Uterus (tissue), 4 donors: ENCODE data around the gene SYNPO2L. TPM values are rescaled to one million over a fixed set of nuclear protein-coding genes. Genes with fewer than 3 reads are reported as not detected.

Experiments used
- DNase-seq, 2 donors: peaks; one replicate each; pipeline ENCODE4 v3.0.0-alpha.2; 2019 to 2020
- H3K27ac ChIP-seq, 2 donors: fragments of 200-600 bp; sonication (generic); 1 replicate in 1 of 2; 2 replicates in 1 of 2; pipeline ENCODE4 v1.5.1; 2016 to 2018
- H3K27me3 ChIP-seq, 2 donors: fragments of 200-600 bp; sonication (generic); one replicate each; pipeline ENCODE4 v1.5.1; 2018 to 2019; ENCODE audit warnings: control low read depth in 1 of 2
- H3K36me3 ChIP-seq, 2 donors: fragments of 200-600 bp; sonication (generic); one replicate each; pipeline ENCODE4 v1.5.1; 2019; ENCODE audit warnings: control low read depth in 1 of 2
- H3K4me1 ChIP-seq, 2 donors: fragments of 200-600 bp; sonication (generic); one replicate each; pipeline ENCODE4 v1.5.1; 2018 to 2019; ENCODE audit warnings: control low read depth in 1 of 2
- H3K4me3 ChIP-seq, 2 donors: fragments of 200-600 bp; sonication (generic); 1 replicate in 1 of 2; 2 replicates in 1 of 2; pipeline ENCODE4 v1.5.1; 2018 to 2019; ENCODE audit warnings: mild to moderate bottlenecking in 1 of 2
- H3K9me3 ChIP-seq, 2 donors: fragments of 200-600 bp; sonication (generic); one replicate each; pipeline ENCODE4 v1.5.1; 2019; ENCODE audit warnings: control low read depth in 1 of 2
- CTCF ChIP-seq, 4 experiments: fragments of 200-600 bp in 2 of 4; fragments of 450-650 bp in 2 of 4; sonication (generic) in 2 of 4; IDR thresholded peaks; one replicate each; pipeline ENCODE4 v1.5.1; 2016 to 2019; ENCODE audit warnings: antibody characterized with exemption in 4 of 4, mild to moderate bottlenecking in 2 of 4, moderate library complexity in 1 of 4
- POLR2A ChIP-seq, 2 donors: fragments of 450-650 bp; IDR thresholded peaks; one replicate each; pipeline ENCODE4 v1.6.1; 2016; ENCODE audit warnings: antibody characterized with exemption in 2 of 2, mild to moderate bottlenecking in 1 of 2, moderate library complexity in 1 of 2
- intact Hi-C: fragments of 100-400 bp; cut with DNase I; formaldehyde crosslinking; loops from one replicate; pipeline ENCODE4 v1.15.1; 2023; ENCODE audit warnings: low total_unique reads
- total RNA-seq, 4 donors: library from RNA; depleted of rRNA in 3 of 4; stranded (reverse); fragments of >200 nt in 3 of 4; gene quantifications; one replicate each; pipeline versions ENCODE4 v1.1.0 to v1.2.4, GENCODE V29; 2014 to 2023
- donor health status: DM: yes; HTN: yes; CAD: no.

SYNPO2L gene
- total RNA-seq, 4 donors from 2014 or later, result 0.37 TPM; not detected in 3

- intact Hi-C loops, result no loop called here
- Histone ChIP-seq H3K36me3 (no peaks in the 10 kb centered on the region), H3K4me3 (no peak overlapping the region), H3K4me1 (peaks cover 0 to 2% of the 10 kb centered on the region in 2 donors), H3K9me3 (no peaks in the 10 kb centered on the region), H3K27ac (no peak overlapping the region), H3K27me3 (no peaks in the 10 kb centered on the region)
- no peak for DNase-seq
- no peak for TF ChIP-seq POLR2A (IDR thresholded peaks at IDR 0.05)
Measured at GRCh38 chr10:73650537-73651331, 5.1 kb downstream of the SYNPO2L start.

GRCh38 chr10:73649876-73650536 is 5.8 kb downstream of the SYNPO2L start:
- intact Hi-C loops, result no loop called here
- H3K4me3 ChIP-seq, result no peak overlapping the region
- H3K27ac ChIP-seq, result no peak overlapping the region
- H3K27me3 ChIP-seq, result no peaks in the 10 kb centered on the region
- TF ChIP-seq CTCF (IDR thresholded peaks at IDR 0.05), result no peak
- TF ChIP-seq POLR2A (IDR thresholded peaks at IDR 0.05), result no peak
- H3K4me1 ChIP-seq, result peaks cover 0 to 2% of the 10 kb centered on the region in 2 donors
- no peaks in the 10 kb centered on the region for H3K9me3 ChIP-seq
- H3K36me3 ChIP-seq, result no peaks in the 10 kb centered on the region
- DNase-seq, result no peak

GRCh38 chr10:73648975-73649829 is 6.6 kb downstream of the SYNPO2L start:
- Histone ChIP-seq H3K4me3 (no peak overlapping the region), H3K27ac (peak overlapping the region in 1 of 2 donors; percentile 63), H3K9me3 (no peaks in the 10 kb centered on the region), H3K27me3 (no peaks in the 10 kb centered on the region), H3K36me3 (no peaks in the 10 kb centered on the region), H3K4me1 (peaks cover 0 to 2% of the 10 kb centered on the region in 2 donors)
- no peak for TF ChIP-seq CTCF (IDR thresholded peaks at IDR 0.05)
- no peak for TF ChIP-seq POLR2A (IDR thresholded peaks at IDR 0.05)
- no peak for DNase-seq
- intact Hi-C loops, result no loop called here

GRCh38 chr10:73647875-73648651 is 7.8 kb downstream of the SYNPO2L start:
- peak overlapping the region; percentile 56 to 63 for H3K27ac ChIP-seq
- no peaks in the 10 kb centered on the region for H3K27me3 ChIP-seq
- intact Hi-C loops, result no loop called here
- no peaks in the 10 kb centered on the region for H3K9me3 ChIP-seq
- H3K36me3 ChIP-seq, result no peaks in the 10 kb centered on the region
- no peak for DNase-seq
- TF ChIP-seq POLR2A (IDR thresholded peaks at IDR 0.05), result no peak
- no peak for TF ChIP-seq CTCF (IDR thresholded peaks at IDR 0.05)
- peak overlapping the region; percentile 58 to 73 for H3K4me3 ChIP-seq
- H3K4me1 ChIP-seq, result peaks cover 0 to 2% of the 10 kb centered on the region in 2 donors
